Esophagus muscularis mucosa (tissue), 3 donors: Measurements from ENCODE around the gene TTC27.

ENCODE experiments used
- POLR2A ChIP-seq: fragments of 450-650 bp; IDR thresholded peaks from one replicate; pipeline ENCODE4 v1.6.1; 2017; ENCODE audit warnings: antibody characterized with exemption, moderate library complexity, mild to moderate bottlenecking, low read depth
- TF ChIP-seq, protein P1 (sequence below), 3 experiments: fragments of 200-600 bp in 2 of 3; fragments of 450-650 bp in 1 of 3; sonication (generic) in 2 of 3; IDR thresholded peaks; one replicate each; pipeline ENCODE4 v1.5.1; 2017 to 2019; ENCODE audit warnings: antibody characterized with exemption in 3 of 3, mild to moderate bottlenecking in 2 of 3, moderate library complexity in 1 of 3

DNA sequence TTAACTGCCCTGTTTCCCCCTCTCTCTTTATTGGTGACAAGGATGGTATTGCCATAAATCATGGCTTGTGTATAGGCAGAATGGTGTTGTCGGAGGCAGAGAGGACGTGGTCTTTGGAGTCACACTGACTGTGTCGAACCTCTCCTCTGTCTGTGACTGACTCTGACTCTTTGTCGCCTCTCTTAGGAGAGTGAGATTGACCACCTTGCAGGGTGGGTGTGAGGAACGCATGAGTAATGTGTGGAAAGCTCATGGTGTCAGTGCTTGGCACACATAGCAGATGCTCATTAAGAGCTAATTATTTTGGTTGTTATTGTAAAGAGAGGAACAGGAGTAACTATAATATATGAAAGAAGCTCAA is 145.6 kb downstream of the TTC27 start:
- TF ChIP-seq, protein P1, sequence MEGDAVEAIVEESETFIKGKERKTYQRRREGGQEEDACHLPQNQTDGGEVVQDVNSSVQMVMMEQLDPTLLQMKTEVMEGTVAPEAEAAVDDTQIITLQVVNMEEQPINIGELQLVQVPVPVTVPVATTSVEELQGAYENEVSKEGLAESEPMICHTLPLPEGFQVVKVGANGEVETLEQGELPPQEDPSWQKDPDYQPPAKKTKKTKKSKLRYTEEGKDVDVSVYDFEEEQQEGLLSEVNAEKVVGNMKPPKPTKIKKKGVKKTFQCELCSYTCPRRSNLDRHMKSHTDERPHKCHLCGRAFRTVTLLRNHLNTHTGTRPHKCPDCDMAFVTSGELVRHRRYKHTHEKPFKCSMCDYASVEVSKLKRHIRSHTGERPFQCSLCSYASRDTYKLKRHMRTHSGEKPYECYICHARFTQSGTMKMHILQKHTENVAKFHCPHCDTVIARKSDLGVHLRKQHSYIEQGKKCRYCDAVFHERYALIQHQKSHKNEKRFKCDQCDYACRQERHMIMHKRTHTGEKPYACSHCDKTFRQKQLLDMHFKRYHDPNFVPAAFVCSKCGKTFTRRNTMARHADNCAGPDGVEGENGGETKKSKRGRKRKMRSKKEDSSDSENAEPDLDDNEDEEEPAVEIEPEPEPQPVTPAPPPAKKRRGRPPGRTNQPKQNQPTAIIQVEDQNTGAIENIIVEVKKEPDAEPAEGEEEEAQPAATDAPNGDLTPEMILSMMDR (IDR thresholded peaks at IDR 0.05), result no peak
- TF ChIP-seq POLR2A, result no peak
